22Rv1 (cell line): ENCODE data around the gene ANKS1A.

ENCODE experiments used
- ZFX ChIP-seq: fragments of 450-650 bp; IDR thresholded peaks from 2 replicates; pipeline ENCODE4 v1.6.1; 2017; ENCODE audit warnings: antibody characterized with exemption, borderline replicate concordance
- TF ChIP-seq, protein P1 (sequence below): fragments of 450-650 bp; IDR thresholded peaks from 2 replicates; pipeline ENCODE4 v1.5.1; 2017; ENCODE audit warnings: mild to moderate bottlenecking

DNA sequence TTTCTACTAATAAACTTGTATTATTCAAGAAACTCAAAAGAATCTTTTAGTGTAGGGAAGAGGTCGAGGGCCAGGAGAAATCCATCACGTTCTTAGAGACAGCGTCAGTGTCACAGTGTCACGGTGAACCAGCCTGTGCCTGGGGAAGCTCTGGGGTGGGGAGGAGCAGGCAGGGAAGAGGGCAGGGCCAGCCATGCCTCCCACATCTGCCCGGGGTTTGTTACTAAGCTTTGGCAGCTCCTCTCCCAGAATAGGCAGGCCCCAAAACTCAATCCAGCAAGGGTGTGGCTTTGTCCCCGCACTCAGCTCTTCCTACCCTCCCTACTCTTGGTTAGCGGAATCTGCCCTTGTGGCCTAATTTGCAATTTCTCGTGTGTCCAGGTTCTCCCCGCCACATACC lies 179.2 kb downstream of the ANKS1A start:
- TF ChIP-seq, protein P1, sequence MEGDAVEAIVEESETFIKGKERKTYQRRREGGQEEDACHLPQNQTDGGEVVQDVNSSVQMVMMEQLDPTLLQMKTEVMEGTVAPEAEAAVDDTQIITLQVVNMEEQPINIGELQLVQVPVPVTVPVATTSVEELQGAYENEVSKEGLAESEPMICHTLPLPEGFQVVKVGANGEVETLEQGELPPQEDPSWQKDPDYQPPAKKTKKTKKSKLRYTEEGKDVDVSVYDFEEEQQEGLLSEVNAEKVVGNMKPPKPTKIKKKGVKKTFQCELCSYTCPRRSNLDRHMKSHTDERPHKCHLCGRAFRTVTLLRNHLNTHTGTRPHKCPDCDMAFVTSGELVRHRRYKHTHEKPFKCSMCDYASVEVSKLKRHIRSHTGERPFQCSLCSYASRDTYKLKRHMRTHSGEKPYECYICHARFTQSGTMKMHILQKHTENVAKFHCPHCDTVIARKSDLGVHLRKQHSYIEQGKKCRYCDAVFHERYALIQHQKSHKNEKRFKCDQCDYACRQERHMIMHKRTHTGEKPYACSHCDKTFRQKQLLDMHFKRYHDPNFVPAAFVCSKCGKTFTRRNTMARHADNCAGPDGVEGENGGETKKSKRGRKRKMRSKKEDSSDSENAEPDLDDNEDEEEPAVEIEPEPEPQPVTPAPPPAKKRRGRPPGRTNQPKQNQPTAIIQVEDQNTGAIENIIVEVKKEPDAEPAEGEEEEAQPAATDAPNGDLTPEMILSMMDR = no peak
- TF ChIP-seq ZFX = no peak
